Measurements from ENCODE around the gene CAMTA1. TPM values are rescaled to one million over a fixed set of nuclear protein-coding genes. Genes with fewer than 3 reads are reported as not detected.

Gene CAMTA1
- polyA plus RNA-seq, 1 experiment, result 23.1 TPM

- CTCF ChIA-PET, result no interaction called here
- H3K36me3 ChIP-seq (ENCODE audit: control insufficient read depth, insufficient read depth, low read length), result no peaks in the 10 kb centered on the region; the same call in none of the 2 replicates
- DNase-seq (ENCODE audit: low read depth), result no peak
- no peaks in the 10 kb centered on the region for H3K27me3 ChIP-seq (ENCODE audit: control insufficient read depth, insufficient read depth, low read length)
- H3K4me3 ChIP-seq (ENCODE audit: low read depth, low read length), result no peak overlapping the region
- POLR2A ChIA-PET, result no interaction called here
- TF ChIP-seq CTCF (IDR thresholded peaks at IDR 0.05; ENCODE audit: insufficient read depth, low read depth, low read length), result no peak
Measured at GRCh38 chr1:7809742-7810141, 1024.5 kb downstream of the CAMTA1 start.

DNA sequence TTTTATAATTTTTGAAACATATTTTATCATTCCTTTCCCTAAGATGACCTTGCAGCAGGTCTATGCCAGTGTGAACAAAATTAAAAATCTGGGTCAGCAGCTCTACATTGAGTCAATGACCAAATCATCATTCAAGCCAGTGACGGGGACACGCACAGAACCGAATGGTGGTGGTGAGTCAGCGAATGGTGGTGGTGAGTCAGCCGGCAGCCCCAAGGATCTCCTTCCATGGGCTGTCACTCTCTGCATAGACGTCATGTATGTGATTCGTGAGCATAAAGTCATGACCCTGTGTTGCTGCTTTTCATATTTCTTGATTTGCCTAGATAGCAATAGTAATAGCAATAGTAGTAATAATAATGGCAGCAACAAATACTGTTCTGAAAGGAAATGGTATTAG lies 1025.1 kb downstream of the CAMTA1 start:
- POLR2A ChIA-PET, result no interaction called here
- no peak for DNase-seq (ENCODE audit: low read depth)
- no peaks in the 10 kb centered on the region; the same call in none of the 2 replicates for H3K36me3 ChIP-seq (ENCODE audit: control insufficient read depth, insufficient read depth, low read length)
- CTCF ChIA-PET, result no interaction called here
- H3K27me3 ChIP-seq (ENCODE audit: control insufficient read depth, insufficient read depth, low read length), result no peaks in the 10 kb centered on the region
- H3K4me3 ChIP-seq (ENCODE audit: low read depth, low read length), result no peak overlapping the region
- TF ChIP-seq CTCF (IDR thresholded peaks at IDR 0.05; ENCODE audit: insufficient read depth, low read depth, low read length), result no peak

DNA sequence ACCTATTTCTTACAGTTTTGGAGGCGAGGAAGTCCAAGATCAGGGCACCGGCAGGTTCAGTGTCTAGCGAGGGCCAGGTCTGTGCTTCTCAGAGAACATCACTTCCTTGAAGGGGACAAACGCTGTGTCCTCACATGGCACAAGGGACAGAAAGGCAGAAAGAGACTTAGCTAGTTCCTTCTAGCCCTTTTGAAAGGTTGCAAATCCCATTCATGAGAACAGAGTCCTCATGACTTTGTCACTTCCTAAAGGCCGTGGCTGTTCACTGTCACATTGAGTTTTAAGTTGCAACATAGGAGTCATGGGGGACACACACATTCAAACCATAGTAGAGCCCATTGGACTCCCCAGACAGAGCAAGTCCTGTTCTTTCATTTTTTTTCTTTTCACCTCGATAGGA lies 1026.2 kb downstream of the CAMTA1 start:
- ChIA-PET CTCF (no interaction called here), POLR2A (no interaction called here)
- Histone ChIP-seq H3K36me3 (ENCODE audit: control insufficient read depth, insufficient read depth, low read length) (no peaks in the 10 kb centered on the region; the same call in none of the 2 replicates), H3K4me3 (ENCODE audit: low read depth, low read length) (no peak overlapping the region), H3K27me3 (ENCODE audit: control insufficient read depth, insufficient read depth, low read length) (no peaks in the 10 kb centered on the region)
- no peak for TF ChIP-seq CTCF (IDR thresholded peaks at IDR 0.05; ENCODE audit: insufficient read depth, low read depth, low read length)
- no peak for DNase-seq (ENCODE audit: low read depth)

- Histone ChIP-seq H3K27me3 (ENCODE audit: control insufficient read depth, insufficient read depth, low read length) (no peaks in the 10 kb centered on the region), H3K4me3 (ENCODE audit: low read depth, low read length) (no peak overlapping the region), H3K36me3 (ENCODE audit: control insufficient read depth, insufficient read depth, low read length) (no peaks in the 10 kb centered on the region; the same call in none of the 2 replicates)
- CTCF ChIA-PET, result no interaction called here
- POLR2A ChIA-PET, result no interaction called here
- TF ChIP-seq CTCF (IDR thresholded peaks at IDR 0.05; ENCODE audit: insufficient read depth, low read depth, low read length), result no peak
- no peak for DNase-seq (ENCODE audit: low read depth)
Measured at GRCh38 chr1:7813677-7814373, 1028.6 kb downstream of the CAMTA1 start.

Small RNA genes within 50 kb of the gene (small RNA-seq; reads per million reads assigned to genes)
- not detected for gene AL359881.1 (ENCODE audit: insufficient read length, low read depth, low replicate concordance)
- gene AL590128.1 (ENCODE audit: insufficient read length, low read depth, low replicate concordance), result not detected
- gene RNU1-8P (ENCODE audit: insufficient read length, low read depth, low replicate concordance), result not detected

Other genes starting within 250 kb of the CAMTA1 start
- 9.5 and 15.1 TPM in 2 replicates for gene NOL9, start 230.9 kb upstream of the CAMTA1 start, polyA plus RNA-seq (2011; rRNA removed)
- gene TAS1R1, start 230.1 kb upstream of the CAMTA1 start, polyA plus RNA-seq (2011; rRNA removed), result 0.16 and 0.25 TPM in 2 replicates
- 7.8 and 14.0 TPM in 2 replicates for gene ZBTB48, start 205.5 kb upstream of the CAMTA1 start, polyA plus RNA-seq (2011; rRNA removed)
- gene KLHL21, start 182.6 kb upstream of the CAMTA1 start, polyA plus RNA-seq (2011; rRNA removed), result 8.5 and 19.2 TPM in 2 replicates
- 7.9 and 9.4 TPM in 2 replicates for gene PHF13, start 171.7 kb upstream of the CAMTA1 start, polyA plus RNA-seq (2011; rRNA removed)
- 8.6 and 12.5 TPM in 2 replicates for gene THAP3, start 160.6 kb upstream of the CAMTA1 start, polyA plus RNA-seq (2011; rRNA removed)
- gene DNAJC11, start 83.6 kb upstream of the CAMTA1 start, polyA plus RNA-seq (2011; rRNA removed), result 29.8 and 36.0 TPM in 2 replicates